T-helper 2 cell treated with Interferon-gamma antibody and Interleukin-4, amounts not matched to agents 5 μg/mL and 100 μg/mL, for 36 hours (primary cell): ENCODE results near the gene CORO2B.

Experiments used
- DNase-seq: peaks from one replicate; pipeline ENCODE4 v3.0.0; 2021; ENCODE audit warnings: low spot score
- H3K27ac Mint-ChIP-seq: one replicate; pipeline ENCODE4 v1.8.0; 2021; ENCODE audit warnings: mild to moderate bottlenecking, mixed read lengths
- H3K27me3 Mint-ChIP-seq: one replicate; pipeline ENCODE4 v1.8.0; 2021; ENCODE audit warnings: low read depth, mixed read lengths
- H3K36me3 Mint-ChIP-seq: one replicate; pipeline ENCODE4 v1.8.0; 2021; ENCODE audit warnings: low read depth, mixed read lengths
- H3K4me1 Mint-ChIP-seq: one replicate; pipeline ENCODE4 v1.8.0; 2021; ENCODE audit warnings: low read depth, mixed read lengths
- H3K4me3 Mint-ChIP-seq: one replicate; pipeline ENCODE4 v1.8.0; 2022; ENCODE audit warnings: mild to moderate bottlenecking, moderate library complexity, mixed read lengths
- H3K9me3 Mint-ChIP-seq: one replicate; pipeline ENCODE4 v1.8.0; 2021; ENCODE audit warnings: mixed read lengths

The CORO2B gene

DNA sequence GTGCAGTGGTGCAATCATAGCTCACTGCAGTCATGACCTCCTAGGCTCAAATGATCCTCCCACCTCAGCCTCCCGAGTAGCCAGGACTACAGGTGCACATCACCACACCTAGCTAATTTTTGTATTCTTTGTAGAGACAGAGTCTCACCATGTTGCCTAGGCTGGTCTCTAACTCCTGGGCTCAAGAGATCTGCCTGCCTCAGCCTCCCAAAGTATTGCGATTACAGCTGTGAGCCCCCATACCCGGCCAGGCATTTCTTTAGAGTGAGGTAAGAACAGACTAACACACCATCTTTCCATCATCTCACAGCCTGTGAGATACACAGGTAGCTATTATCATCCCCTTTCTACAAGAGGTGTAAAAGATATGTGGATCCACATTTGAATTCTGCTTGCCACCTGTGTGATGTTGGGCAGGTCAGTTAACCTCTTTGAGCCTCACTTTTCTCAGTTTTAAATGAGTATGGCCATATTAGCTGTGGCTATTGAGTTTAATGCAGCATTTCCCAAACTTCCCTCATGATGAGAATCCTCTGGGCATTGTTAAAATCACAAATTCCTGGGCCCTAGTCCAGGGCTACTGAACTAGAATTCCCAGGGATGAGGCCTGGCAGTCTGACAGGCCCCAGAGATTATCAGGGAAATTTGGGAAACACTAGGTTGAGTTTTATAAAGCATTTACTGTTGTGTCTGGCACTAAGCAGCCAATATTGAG, 195.9 kb downstream of the CORO2B start:
- no peak overlapping the region for H3K27ac Mint-ChIP-seq
- no peak for DNase-seq
- no peaks in the 10 kb centered on the region for H3K9me3 Mint-ChIP-seq
- no peak overlapping the region for H3K4me3 Mint-ChIP-seq
- H3K27me3 Mint-ChIP-seq, result no peaks in the 10 kb centered on the region
- H3K36me3 Mint-ChIP-seq, result peaks cover 24% of the 10 kb centered on the region
- no peaks in the 10 kb centered on the region for H3K4me1 Mint-ChIP-seq

DNA sequence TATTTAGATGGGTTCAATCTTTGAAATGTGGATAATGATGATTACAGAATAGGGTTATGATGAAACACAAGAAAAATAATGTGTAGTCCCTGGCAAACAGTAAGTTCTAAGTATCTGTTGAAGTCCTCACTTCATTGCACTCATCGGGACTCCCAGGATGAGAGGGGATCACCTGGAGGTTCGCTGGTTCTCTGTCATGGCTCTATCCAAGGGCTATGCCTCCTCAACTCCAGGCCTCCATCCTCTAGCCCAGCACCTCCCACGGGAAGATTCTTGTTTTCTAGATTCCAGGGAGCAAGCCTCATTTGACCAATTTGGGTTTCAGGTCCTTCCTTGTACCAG, 196.4 kb downstream of the CORO2B start:
- H3K27ac Mint-ChIP-seq, result no peak overlapping the region
- no peak overlapping the region for H3K4me3 Mint-ChIP-seq
- H3K9me3 Mint-ChIP-seq, result no peaks in the 10 kb centered on the region
- no peaks in the 10 kb centered on the region for H3K4me1 Mint-ChIP-seq
- peaks cover 28% of the 10 kb centered on the region for H3K36me3 Mint-ChIP-seq
- H3K27me3 Mint-ChIP-seq, result no peaks in the 10 kb centered on the region
- DNase-seq, result no peak

DNA sequence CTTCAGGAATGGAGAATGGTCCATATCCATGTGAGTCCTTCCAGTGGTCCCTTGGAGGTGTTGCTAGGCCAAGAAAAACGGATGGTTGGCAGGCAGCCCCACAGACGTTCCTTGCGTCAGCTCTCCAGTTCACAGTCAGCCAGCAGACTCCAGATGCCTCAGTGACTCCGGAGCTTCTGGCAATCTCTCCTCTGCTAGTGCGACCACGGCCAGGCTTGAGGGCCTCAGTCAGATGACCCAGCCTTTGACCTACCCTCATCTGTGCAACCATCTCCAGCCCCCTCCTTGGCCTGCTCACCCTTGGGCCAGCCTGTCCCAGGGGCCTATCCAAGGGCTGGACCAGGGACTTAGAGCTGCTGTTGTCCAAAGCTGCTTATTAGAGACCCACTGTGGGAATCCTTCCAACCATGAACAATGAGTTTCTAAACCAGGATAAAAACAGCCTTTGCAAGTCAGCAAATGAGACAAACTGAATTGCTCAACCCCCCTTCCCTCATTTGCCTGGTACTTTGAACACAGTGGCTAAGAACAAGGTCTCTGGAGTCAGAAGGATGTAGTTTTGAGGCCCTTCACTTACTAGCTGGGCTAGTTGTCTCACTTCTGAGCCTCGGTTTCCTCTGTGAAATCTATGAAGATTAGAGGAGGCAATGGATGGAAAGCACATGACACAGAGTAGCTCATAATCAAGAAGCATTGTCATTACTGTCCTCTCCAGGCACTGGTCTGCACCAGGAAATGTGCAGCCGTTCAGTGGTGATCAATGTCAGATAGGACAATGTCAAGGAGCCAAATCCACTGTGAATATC, 197.1 kb downstream of the CORO2B start:
- Mint-ChIP-seq H3K4me1 (no peaks in the 10 kb centered on the region), H3K27ac (no peak overlapping the region), H3K27me3 (no peaks in the 10 kb centered on the region), H3K4me3 (no peak overlapping the region), H3K9me3 (no peaks in the 10 kb centered on the region), H3K36me3 (peaks cover 33% of the 10 kb centered on the region)
- peak; percentile 2 for DNase-seq

DNA sequence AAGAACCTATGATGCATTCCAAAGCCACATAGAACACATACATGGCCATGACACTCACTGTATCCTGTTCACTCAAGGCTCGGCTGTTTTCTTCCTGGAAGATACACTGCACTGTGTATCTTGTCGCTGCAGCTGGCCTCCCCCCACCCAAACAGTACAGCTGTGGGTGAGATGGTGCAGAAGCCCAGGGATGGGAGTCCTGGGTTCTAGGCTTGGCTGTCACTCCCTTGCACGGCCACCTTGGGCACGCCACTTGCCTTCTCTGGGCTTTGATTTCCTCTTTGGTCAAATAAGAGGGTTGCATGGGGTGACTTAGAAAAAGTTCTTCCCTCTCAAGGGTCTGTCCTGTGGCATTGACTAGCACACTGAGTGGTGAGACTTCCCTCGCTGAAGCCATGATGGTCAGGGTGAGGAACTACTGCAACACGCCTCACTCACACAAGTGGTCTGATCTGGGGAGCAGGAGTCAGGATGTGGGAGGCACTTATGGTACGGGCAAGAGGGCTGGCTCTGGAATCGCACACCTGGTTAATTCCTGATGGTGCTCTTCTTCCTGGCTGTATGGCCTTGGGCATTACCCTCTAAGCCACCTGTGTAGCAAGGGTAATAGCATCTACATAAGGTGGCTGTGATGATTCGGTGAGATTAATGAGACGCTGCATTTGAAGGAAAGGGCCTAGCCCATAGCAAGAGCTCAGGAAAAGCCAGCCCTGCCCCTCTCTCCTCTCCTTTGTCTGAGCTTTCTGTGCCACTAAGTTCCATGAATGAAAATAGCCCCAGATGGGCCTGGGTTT, 197.9 kb downstream of the CORO2B start:
- Mint-ChIP-seq H3K27me3 (no peaks in the 10 kb centered on the region), H3K9me3 (no peaks in the 10 kb centered on the region), H3K4me3 (no peak overlapping the region), H3K27ac (no peak overlapping the region), H3K36me3 (peaks cover 33% of the 10 kb centered on the region), H3K4me1 (peaks cover under 1% of the 10 kb centered on the region)
- no peak for DNase-seq
